K562 (cell line): ENCODE measurements around the gene KLHL35. TPM values are rescaled to one million over a fixed set of nuclear protein-coding genes. Genes with fewer than 3 reads are reported as not detected.
A peak's percentile ranks its signal among the peaks of the same experiment; 100 is the strongest.

Experiments used
- CHD7 ChIP-seq: fragments of 200-600 bp; sonication (generic); IDR thresholded peaks from one replicate; pipeline ENCODE4 v1.6.1; 2012; ENCODE audit warnings: mild to moderate bottlenecking, low read depth, low read length, inconsistent platforms
- CXXC5 ChIP-seq: fragments of 250-450 bp; sonication (Bioruptor Pico); IDR thresholded peaks from 2 replicates; pipeline ENCODE4 v1.8.0; 2022; ENCODE audit warnings: inconsistent platforms, mild to moderate bottlenecking, moderate library complexity
- DEAF1 ChIP-seq: fragments of 450-650 bp; formaldehyde crosslinking; IDR thresholded peaks from 2 replicates; pipeline ENCODE4 v1.4.0; 2020; ENCODE audit warnings: mild to moderate bottlenecking, moderate library complexity
- ELK1 ChIP-seq: sonication (generic); formaldehyde crosslinking; IDR thresholded peaks from 2 replicates; pipeline ENCODE4 v1.8.1; 2022; ENCODE audit warnings: missing genetic modification reagents
- PCBP1 ChIP-seq: fragments of 200-400 bp; formaldehyde crosslinking; IDR thresholded peaks from 2 replicates; pipeline ENCODE4 v1.6.1; 2018; ENCODE audit warnings: mild to moderate bottlenecking, low read depth, low read length; ENCODE audit not compliant: poor library complexity, severe bottlenecking
- SRF ChIP-seq, 2 experiments: fragments of 250-450, 450-650 bp in 1 of 2; sonication (Bioruptor Pico) in 1 of 2; sonication (generic) in 1 of 2; formaldehyde crosslinking; IDR thresholded peaks; 2 replicates each; pipeline versions ENCODE4 v1.5.0 to v1.5.1; 2020 to 2022; ENCODE audit warnings: mild to moderate bottlenecking in 1 of 2, missing genetic modification reagents in 1 of 2
- ZNF395 ChIP-seq: fragments of 200-800 bp; sonication (Bioruptor generic); IDR thresholded peaks from 2 replicates; pipeline ENCODE4 v1.6.1; 2017; ENCODE audit warnings: missing genetic modification characterization, missing compliant biosample characterization
- polyA plus RNA-seq, 8 experiments: library from polyadenylated mRNA; depleted of rRNA in 4 of 8; stranded (reverse) in 5 of 8; unstranded in 3 of 8; fragments of >200 nt; fragmentation: Nextera tagmentation in 2 of 8; fragmentation: Illumina TruSeq in 1 of 8; extraction: Ambion mirVana in 2 of 8; extraction: Trizol in 1 of 8; gene quantifications; 2 replicates each; pipeline versions ENCODE4 v1.2.1 to v1.2.3, GENCODE V29; 2011 to 2014; ENCODE audit warnings: inconsistent platforms in 1 of 8, missing spikeins in 1 of 8
- total RNA-seq, 7 experiments: library from RNA; depleted of rRNA in 6 of 7; stranded (reverse); fragments of >200 nt in 6 of 7; fragmentation: Illumina TruSeq in 2 of 7; extraction: Trizol in 2 of 7; gene quantifications; 2 replicates each; pipeline versions ENCODE4 v1.2.1 to v1.2.3, GENCODE V29; 2011 to 2021; ENCODE audit warnings: low replicate concordance in 1 of 7

KLHL35 gene
- total and polyA plus RNA-seq, 9 of the 15 experiments (the other 6 are each of a cell fraction or from before 2014, with no cell fraction given), result not detected

DNA sequence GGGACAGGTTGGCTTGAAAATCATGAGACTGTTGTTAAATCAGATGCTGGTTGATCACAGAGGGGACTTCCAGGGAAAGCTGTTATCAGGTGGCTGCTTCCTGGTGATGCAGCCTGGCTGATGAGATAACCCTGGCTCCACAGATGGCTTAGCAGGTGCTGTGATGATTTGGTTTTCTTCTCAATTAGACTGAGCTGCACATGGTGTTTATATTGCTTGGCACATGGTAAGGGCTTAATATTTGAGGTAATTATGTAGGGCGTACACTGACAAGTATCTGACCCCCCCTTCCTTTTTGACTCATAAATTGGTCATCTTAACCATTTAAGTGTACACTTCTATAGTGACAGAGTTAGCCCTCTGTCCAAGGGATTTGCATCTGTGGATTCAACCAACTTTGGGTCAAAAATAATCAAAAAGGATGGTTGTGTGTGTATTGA lies 26.6 kb downstream of the KLHL35 start (continued):
- no peak for TF ChIP-seq CHD7
- TF ChIP-seq ZNF395 (CRISPR knock-in tag), result peak; percentile 81
- no peak for TF ChIP-seq ELK1 (CRISPR knock-in tag)
- no peak for TF ChIP-seq PCBP1
- TF ChIP-seq DEAF1, result no peak
- peak; percentile 62; the same call in 1 of the 2 replicates for TF ChIP-seq CXXC5 (CRISPR knock-in tag)
- no peak for TF ChIP-seq SRF (CRISPR knock-in tag; IDR thresholded peaks at IDR 0.05)
